HEK293 (cell line): ENCODE data around the gene SEC63.
A peak's percentile ranks its signal among the peaks of the same experiment; 100 is the strongest.

Experiments
- CTCF ChIA-PET: fragments of 350-600 bp; formaldehyde crosslinking; extraction: SDS; loops from one replicate; lab custom pipeline; 2021; ENCODE audit warnings: antibody characterized with exemption; lab: Yijun Ruan, JAX
- POLR2A ChIA-PET: fragments of 300-600 bp; formaldehyde crosslinking; extraction: SDS; loops from one replicate; lab custom pipeline; 2020; ENCODE audit warnings: antibody characterized with exemption, inconsistent platforms; lab: Yijun Ruan, JAX
- H3K27ac ChIP-seq: fragments of 200-500 bp; sonication (Bioruptor generic); 2 replicates; pipeline ENCODE4 v1.5.1; 2014; ENCODE audit warnings: low read depth, low read length, control low read depth, inconsistent platforms; ENCODE audit errors: extremely low read depth
- H3K36me3 ChIP-seq, 2 experiments: fragments of 200-500 bp in 1 of 2; sonication (Bioruptor generic) in 1 of 2; 1 replicate in 1 of 2; 2 replicates in 1 of 2; pipeline ENCODE4 v1.5.1; 2014 to 2017; ENCODE audit warnings: inconsistent platforms in 2 of 2, low read length in 2 of 2; ENCODE audit not compliant: control insufficient read depth in 2 of 2, insufficient read depth in 1 of 2
- H3K4me1 ChIP-seq: fragments of 200-500 bp; sonication (Bioruptor generic); 2 replicates; pipeline ENCODE4 v1.5.1; 2014; ENCODE audit warnings: mild to moderate bottlenecking, low read length, inconsistent platforms; ENCODE audit not compliant: control insufficient read depth, insufficient read depth
- H3K4me3 ChIP-seq: 2 replicates; pipeline ENCODE4 v1.5.1; 2011; ENCODE audit warnings: low read depth, mild to moderate bottlenecking, control low read depth, low read length, moderate library complexity
- H3K9me3 ChIP-seq: fragments of 200-500 bp; sonication (Bioruptor generic); 2 replicates; pipeline ENCODE4 v1.5.1; 2014; ENCODE audit warnings: low read depth, low read length, inconsistent platforms; ENCODE audit not compliant: control insufficient read depth, insufficient read depth
- HOXC10 ChIP-seq: sonication (generic); formaldehyde crosslinking; IDR thresholded peaks from 2 replicates; pipeline ENCODE4 v1.8.1; 2023; ENCODE audit warnings: mild to moderate bottlenecking, missing genetic modification reagents
- KLF7 ChIP-seq: fragments of 450-650 bp; formaldehyde crosslinking; IDR thresholded peaks from 2 replicates; pipeline ENCODE4 v1.5.1; 2016; ENCODE audit warnings: missing biosample characterization, missing genetic modification characterization, borderline replicate concordance
- RBAK ChIP-seq: fragments of 450-650 bp; formaldehyde crosslinking; IDR thresholded peaks from 2 replicates; pipeline ENCODE4 v1.5.1; 2016; ENCODE audit warnings: missing biosample characterization, missing genetic modification characterization
- SCRT1 ChIP-seq: fragments of 450-650 bp; formaldehyde crosslinking; IDR thresholded peaks from 2 replicates; pipeline ENCODE4 v1.5.1; 2016; ENCODE audit warnings: missing biosample characterization, missing genetic modification characterization, borderline replicate concordance
- SCRT2 ChIP-seq: fragments of 450-650 bp; formaldehyde crosslinking; IDR thresholded peaks from 2 replicates; pipeline ENCODE4 v1.5.1; 2016; ENCODE audit warnings: missing biosample characterization, missing genetic modification characterization
- ZBTB17 ChIP-seq: fragments of 450-650 bp; formaldehyde crosslinking; IDR thresholded peaks from 2 replicates; pipeline ENCODE4 v1.5.1; 2016; ENCODE audit warnings: missing biosample characterization, missing genetic modification characterization
- ZNF174 ChIP-seq: fragments of 450-650 bp; formaldehyde crosslinking; IDR thresholded peaks from 2 replicates; pipeline ENCODE4 v1.5.0; 2017; ENCODE audit warnings: missing biosample characterization, mild to moderate bottlenecking, missing genetic modification characterization
- ZNF341 ChIP-seq: fragments of 450-650 bp; formaldehyde crosslinking; IDR thresholded peaks from 2 replicates; pipeline ENCODE4; 2016; ENCODE audit warnings: low read depth, missing biosample characterization, missing genetic modification characterization
- ZNF521 ChIP-seq: fragments of 450-650 bp; formaldehyde crosslinking; IDR thresholded peaks from 2 replicates; pipeline ENCODE4 v1.5.1; 2017; ENCODE audit warnings: missing biosample characterization, mild to moderate bottlenecking, missing genetic modification characterization
- ZNF529 ChIP-seq: fragments of 450-650 bp; formaldehyde crosslinking; IDR thresholded peaks from 2 replicates; pipeline ENCODE4 v1.5.1; 2017; ENCODE audit warnings: missing genetic modification characterization, missing biosample characterization; ENCODE audit not compliant: insufficient replicate concordance
- ZNF549 ChIP-seq: fragments of 450-650 bp; IDR thresholded peaks from 2 replicates; pipeline ENCODE4 v1.5.1; 2018; ENCODE audit warnings: missing biosample characterization, missing genetic modification characterization, mild to moderate bottlenecking, inconsistent platforms, moderate library complexity
- ZNF600 ChIP-seq: fragments of 450-650 bp; formaldehyde crosslinking; IDR thresholded peaks from 2 replicates; pipeline ENCODE4 v1.5.1; 2016; ENCODE audit warnings: missing biosample characterization, missing genetic modification characterization
- ZNF660 ChIP-seq: fragments of 450-650 bp; IDR thresholded peaks from 2 replicates; pipeline ENCODE4 v1.5.1; 2018; ENCODE audit warnings: missing biosample characterization, mild to moderate bottlenecking, missing genetic modification characterization
- ZNF843 ChIP-seq: fragments of 450-650 bp; formaldehyde crosslinking; IDR thresholded peaks from 2 replicates; pipeline ENCODE4 v1.5.1; 2016; ENCODE audit warnings: missing biosample characterization, missing genetic modification characterization
- TF ChIP-seq, protein P1 (sequence below): fragments of 450-650 bp; formaldehyde crosslinking; IDR thresholded peaks from 2 replicates; pipeline ENCODE4 v1.5.1; 2017; ENCODE audit warnings: missing biosample characterization, missing genetic modification characterization
- TF ChIP-seq, protein P2 (sequence below): fragments of 450-650 bp; formaldehyde crosslinking; IDR thresholded peaks from 2 replicates; pipeline ENCODE4 v1.5.1; 2017; ENCODE audit warnings: missing biosample characterization, missing genetic modification characterization
- TF ChIP-seq, protein P3 (sequence below): fragments of 450-650 bp; formaldehyde crosslinking; IDR thresholded peaks from 2 replicates; pipeline ENCODE4 v1.5.1; 2016; ENCODE audit warnings: missing biosample characterization, missing genetic modification characterization, borderline replicate concordance
- TF ChIP-seq, protein P4 (sequence below): fragments of 450-650 bp; formaldehyde crosslinking; IDR thresholded peaks from 2 replicates; pipeline ENCODE4 v1.5.1; 2016; ENCODE audit warnings: missing biosample characterization, missing genetic modification characterization, low read depth

Gene SEC63

DNA sequence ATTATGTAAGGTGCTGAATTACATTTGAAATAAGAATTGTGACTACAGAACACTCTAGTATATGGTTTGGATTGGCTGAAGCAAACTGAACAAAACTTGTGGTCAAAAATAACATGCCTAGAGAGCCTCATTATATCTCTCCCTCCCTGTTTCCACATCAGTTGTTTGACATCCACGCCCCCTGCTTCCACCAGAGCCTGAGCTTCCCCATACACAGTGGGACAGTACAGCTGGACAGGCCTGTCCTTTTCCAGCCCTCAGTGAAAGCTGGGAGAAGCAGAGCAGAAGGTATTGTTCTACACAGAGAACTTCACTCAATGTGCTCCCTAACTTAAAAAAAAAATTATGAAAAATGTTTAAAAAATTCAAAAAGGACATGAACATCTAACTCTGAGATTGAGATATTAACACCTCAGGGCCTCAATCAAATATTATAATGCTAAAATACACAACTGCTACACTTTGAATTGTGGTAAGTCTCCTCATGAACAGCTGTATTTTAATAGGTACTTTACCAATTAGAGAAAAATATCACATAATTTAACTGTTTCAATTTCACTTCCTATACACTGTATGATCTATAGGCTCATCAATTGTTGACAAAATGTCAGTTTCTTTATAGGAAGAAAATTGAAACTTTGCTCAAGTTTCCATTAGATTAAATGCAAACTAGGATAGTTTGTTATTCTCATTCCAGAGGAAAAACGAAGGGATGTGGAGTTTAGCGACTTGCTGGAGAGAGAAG, 89.0 kb downstream of the SEC63 start:
- TF ChIP-seq ZNF341 = no peak
- no peak for TF ChIP-seq ZNF521 (tag by site-specific recombination)
- TF ChIP-seq ZNF843 (tag by site-specific recombination) = no peak
- TF ChIP-seq, protein P1, sequence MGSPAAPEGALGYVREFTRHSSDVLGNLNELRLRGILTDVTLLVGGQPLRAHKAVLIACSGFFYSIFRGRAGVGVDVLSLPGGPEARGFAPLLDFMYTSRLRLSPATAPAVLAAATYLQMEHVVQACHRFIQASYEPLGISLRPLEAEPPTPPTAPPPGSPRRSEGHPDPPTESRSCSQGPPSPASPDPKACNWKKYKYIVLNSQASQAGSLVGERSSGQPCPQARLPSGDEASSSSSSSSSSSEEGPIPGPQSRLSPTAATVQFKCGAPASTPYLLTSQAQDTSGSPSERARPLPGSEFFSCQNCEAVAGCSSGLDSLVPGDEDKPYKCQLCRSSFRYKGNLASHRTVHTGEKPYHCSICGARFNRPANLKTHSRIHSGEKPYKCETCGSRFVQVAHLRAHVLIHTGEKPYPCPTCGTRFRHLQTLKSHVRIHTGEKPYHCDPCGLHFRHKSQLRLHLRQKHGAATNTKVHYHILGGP = no peak
- no peak for TF ChIP-seq RBAK (tag by site-specific recombination)
- no peak overlapping the region for H3K4me3 ChIP-seq
- no peaks in the 10 kb centered on the region for H3K4me1 ChIP-seq
- H3K27ac ChIP-seq = no peak overlapping the region
- peaks cover 9 to 37% of the 10 kb centered on the region in 2 experiments; a peak in 2 of 3 replicates for H3K36me3 ChIP-seq
- ChIA-PET POLR2A (no interaction called here), CTCF (interaction anchor here (0.5 to 4.2 kb wide), 12 partner anchors 13 to 1501 kb away, joined by 3 to 32 read pairs (median 3); no protein-coding TSS in a partner anchor)
- H3K9me3 ChIP-seq = no peaks in the 10 kb centered on the region

DNA sequence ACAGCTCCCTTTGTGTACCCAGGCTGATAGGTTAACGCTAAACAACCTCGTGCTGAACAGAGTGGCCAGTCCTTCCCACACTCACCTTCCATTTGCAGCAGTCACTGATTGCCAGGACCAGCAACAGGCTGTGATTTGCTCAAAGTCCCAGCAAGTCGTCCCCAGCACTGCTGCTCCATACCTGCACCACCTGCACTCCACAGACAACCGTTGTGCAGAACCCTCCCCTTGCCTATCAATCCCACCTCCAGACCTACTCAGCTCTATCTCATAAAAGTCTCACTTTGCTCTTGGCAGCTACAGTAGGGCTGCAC, 90.7 kb downstream of the SEC63 start:
- Histone ChIP-seq H3K36me3 (peaks cover 6 to 27% of the 10 kb centered on the region in 2 experiments; a peak in 2 of 3 replicates), H3K4me1 (no peaks in the 10 kb centered on the region), H3K27ac (no peak overlapping the region), H3K9me3 (no peaks in the 10 kb centered on the region), H3K4me3 (no peak overlapping the region)
- ChIA-PET POLR2A (interaction anchor here (0.5 to 1.0 kb wide), 2 partner anchors 90 to 408 kb away, joined by 4 to 5 read pairs; partner anchors contain the start of genes PDSS2 and SEC63), CTCF (interaction anchor here (0.5 to 4.2 kb wide), 32 partner anchors 9 to 859 kb away, joined by 3 to 32 read pairs (median 4); no protein-coding TSS in a partner anchor)
- peak; percentile 42; the same call in 1 of the 2 replicates for TF ChIP-seq SCRT1 (tag by site-specific recombination)
- TF ChIP-seq HOXC10 (CRISPR knock-in tag) = peak; percentile 61; the same call in 1 of the 2 replicates
- TF ChIP-seq ZNF600 = peak; percentile 44; the same call in 1 of the 2 replicates
- TF ChIP-seq SCRT2 = peak; percentile 95
- TF ChIP-seq, protein P2, sequence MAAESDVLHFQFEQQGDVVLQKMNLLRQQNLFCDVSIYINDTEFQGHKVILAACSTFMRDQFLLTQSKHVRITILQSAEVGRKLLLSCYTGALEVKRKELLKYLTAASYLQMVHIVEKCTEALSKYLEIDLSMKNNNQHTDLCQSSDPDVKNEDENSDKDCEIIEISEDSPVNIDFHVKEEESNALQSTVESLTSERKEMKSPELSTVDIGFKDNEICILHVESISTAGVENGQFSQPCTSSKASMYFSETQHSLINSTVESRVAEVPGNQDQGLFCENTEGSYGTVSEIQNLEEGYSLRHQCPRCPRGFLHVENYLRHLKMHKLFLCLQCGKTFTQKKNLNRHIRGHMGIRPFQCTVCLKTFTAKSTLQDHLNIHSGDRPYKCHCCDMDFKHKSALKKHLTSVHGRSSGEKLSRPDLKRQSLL (tag by site-specific recombination) = no peak
- no peak for TF ChIP-seq ZNF529

DNA sequence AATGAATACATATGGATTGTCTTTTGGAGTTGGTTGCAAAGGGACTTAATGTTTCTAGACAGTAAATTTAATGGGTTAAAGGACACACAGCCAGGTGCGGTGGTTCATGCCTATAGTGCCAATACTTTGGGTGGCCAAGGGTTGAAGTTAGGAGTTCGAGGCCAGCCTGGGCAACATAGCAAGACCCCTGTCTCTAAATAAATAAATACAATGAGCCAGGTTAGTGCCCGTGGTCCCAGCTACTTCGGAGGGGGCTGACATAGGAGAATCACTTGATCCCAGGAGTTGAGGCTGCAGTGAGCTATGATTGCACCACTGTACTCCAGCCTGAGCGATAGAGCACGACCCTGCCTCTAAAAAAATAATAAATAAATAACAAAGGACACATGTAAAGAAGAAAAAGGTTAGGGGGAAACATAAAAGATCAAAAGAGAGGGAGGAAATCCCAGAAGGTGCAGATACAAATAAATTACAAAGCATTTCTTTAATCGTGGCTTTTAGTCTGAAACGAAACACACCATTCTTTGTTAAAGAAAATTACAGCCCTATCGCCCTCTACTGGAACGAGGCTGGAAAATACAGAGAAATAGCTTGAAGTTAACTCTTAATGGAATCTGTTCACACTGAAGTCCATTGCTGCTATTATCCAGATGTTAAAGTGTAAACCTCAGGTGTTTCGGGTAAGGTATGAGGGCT, 91.3 kb downstream of the SEC63 start:
- CTCF ChIA-PET = interaction anchor here (0.5 to 4.2 kb wide), 34 partner anchors 9 to 858 kb away, joined by 3 to 32 read pairs (median 4); no protein-coding TSS in a partner anchor
- TF ChIP-seq ZNF549 (tag by site-specific recombination) = no peak
- TF ChIP-seq, protein P3, sequence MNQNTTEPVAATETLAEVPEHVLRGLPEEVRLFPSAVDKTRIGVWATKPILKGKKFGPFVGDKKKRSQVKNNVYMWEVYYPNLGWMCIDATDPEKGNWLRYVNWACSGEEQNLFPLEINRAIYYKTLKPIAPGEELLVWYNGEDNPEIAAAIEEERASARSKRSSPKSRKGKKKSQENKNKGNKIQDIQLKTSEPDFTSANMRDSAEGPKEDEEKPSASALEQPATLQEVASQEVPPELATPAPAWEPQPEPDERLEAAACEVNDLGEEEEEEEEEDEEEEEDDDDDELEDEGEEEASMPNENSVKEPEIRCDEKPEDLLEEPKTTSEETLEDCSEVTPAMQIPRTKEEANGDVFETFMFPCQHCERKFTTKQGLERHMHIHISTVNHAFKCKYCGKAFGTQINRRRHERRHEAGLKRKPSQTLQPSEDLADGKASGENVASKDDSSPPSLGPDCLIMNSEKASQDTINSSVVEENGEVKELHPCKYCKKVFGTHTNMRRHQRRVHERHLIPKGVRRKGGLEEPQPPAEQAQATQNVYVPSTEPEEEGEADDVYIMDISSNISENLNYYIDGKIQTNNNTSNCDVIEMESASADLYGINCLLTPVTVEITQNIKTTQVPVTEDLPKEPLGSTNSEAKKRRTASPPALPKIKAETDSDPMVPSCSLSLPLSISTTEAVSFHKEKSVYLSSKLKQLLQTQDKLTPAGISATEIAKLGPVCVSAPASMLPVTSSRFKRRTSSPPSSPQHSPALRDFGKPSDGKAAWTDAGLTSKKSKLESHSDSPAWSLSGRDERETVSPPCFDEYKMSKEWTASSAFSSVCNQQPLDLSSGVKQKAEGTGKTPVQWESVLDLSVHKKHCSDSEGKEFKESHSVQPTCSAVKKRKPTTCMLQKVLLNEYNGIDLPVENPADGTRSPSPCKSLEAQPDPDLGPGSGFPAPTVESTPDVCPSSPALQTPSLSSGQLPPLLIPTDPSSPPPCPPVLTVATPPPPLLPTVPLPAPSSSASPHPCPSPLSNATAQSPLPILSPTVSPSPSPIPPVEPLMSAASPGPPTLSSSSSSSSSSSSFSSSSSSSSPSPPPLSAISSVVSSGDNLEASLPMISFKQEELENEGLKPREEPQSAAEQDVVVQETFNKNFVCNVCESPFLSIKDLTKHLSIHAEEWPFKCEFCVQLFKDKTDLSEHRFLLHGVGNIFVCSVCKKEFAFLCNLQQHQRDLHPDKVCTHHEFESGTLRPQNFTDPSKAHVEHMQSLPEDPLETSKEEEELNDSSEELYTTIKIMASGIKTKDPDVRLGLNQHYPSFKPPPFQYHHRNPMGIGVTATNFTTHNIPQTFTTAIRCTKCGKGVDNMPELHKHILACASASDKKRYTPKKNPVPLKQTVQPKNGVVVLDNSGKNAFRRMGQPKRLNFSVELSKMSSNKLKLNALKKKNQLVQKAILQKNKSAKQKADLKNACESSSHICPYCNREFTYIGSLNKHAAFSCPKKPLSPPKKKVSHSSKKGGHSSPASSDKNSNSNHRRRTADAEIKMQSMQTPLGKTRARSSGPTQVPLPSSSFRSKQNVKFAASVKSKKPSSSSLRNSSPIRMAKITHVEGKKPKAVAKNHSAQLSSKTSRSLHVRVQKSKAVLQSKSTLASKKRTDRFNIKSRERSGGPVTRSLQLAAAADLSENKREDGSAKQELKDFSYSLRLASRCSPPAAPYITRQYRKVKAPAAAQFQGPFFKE (tag by site-specific recombination) = no peak
- TF ChIP-seq ZNF174 = no peak
- TF ChIP-seq, protein P4, sequence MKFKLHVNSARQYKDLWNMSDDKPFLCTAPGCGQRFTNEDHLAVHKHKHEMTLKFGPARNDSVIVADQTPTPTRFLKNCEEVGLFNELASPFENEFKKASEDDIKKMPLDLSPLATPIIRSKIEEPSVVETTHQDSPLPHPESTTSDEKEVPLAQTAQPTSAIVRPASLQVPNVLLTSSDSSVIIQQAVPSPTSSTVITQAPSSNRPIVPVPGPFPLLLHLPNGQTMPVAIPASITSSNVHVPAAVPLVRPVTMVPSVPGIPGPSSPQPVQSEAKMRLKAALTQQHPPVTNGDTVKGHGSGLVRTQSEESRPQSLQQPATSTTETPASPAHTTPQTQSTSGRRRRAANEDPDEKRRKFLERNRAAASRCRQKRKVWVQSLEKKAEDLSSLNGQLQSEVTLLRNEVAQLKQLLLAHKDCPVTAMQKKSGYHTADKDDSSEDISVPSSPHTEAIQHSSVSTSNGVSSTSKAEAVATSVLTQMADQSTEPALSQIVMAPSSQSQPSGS (tag by site-specific recombination) = no peak
- peak; percentile 16; the same call in 1 of the 2 replicates for TF ChIP-seq ZBTB17 (tag by site-specific recombination)
- no peak for TF ChIP-seq KLF7
- 0 out of 2 replicates have a peak, but pooled peaks have one; percentile 71 for TF ChIP-seq ZNF660

More for the DNA sequence above, 91.3 kb downstream of the SEC63 start:
- Histone ChIP-seq H3K27ac (no peak overlapping the region), H3K36me3 (peaks cover 1 to 23% of the 10 kb centered on the region in 2 experiments; a peak in 2 of 3 replicates), H3K4me3 (no peak overlapping the region), H3K4me1 (no peaks in the 10 kb centered on the region), H3K9me3 (no peaks in the 10 kb centered on the region)
- POLR2A ChIA-PET = interaction anchor here (0.5 to 1.0 kb wide), 2 partner anchors 91 to 407 kb away, joined by 4 to 5 read pairs; partner anchors contain the start of genes PDSS2 and SEC63
